GM19397 (cell line): ENCODE data around the gene CEP70.
A peak's percentile ranks its signal among the peaks of the same experiment; 100 is the strongest.
"Not testable (repeated sequence)": the region's sequence is repeated elsewhere in the genome, so short reads cannot be mapped to it uniquely, and the experiment has no call there.

Experiments used
- ATAC-seq: cut with Tn5 transposase; IDR thresholded peaks from one replicate; pipeline ENCODE4 v1.9.1; 2021; ENCODE audit warnings: mild to moderate bottlenecking, moderate library complexity; ENCODE audit not compliant: unreplicated experiment

CEP70 gene

GRCh38 chr3:138593488-138594149, 441 bp downstream of the CEP70 start:
- no peak for ATAC-seq

GRCh38 chr3:138591392-138591791, 2.7 kb downstream of the CEP70 start:
- ATAC-seq, result no peak

- ATAC-seq, result no peak
These were observed 5.6 kb downstream of the CEP70 start for GRCh38 chr3:138588445-138588844.

- no peak for ATAC-seq
These were observed 6.7 kb downstream of the CEP70 start for GRCh38 chr3:138587374-138587773.

GRCh38 chr3:138578961-138579574, 15.0 kb downstream of the CEP70 start:
- ATAC-seq, result no peak

- ATAC-seq, result peak; percentile 66
These were observed 15.9 kb downstream of the CEP70 start for GRCh38 chr3:138578141-138578540.

- ATAC-seq, result no peak
These were observed 20.9 kb downstream of the CEP70 start for GRCh38 chr3:138573138-138573537.

- ATAC-seq, result not testable (repeated sequence)
These were observed 24.4 kb downstream of the CEP70 start for GRCh38 chr3:138569624-138570023.

GRCh38 chr3:138569090-138569489, 25.0 kb downstream of the CEP70 start:
- no peak for ATAC-seq

DNA sequence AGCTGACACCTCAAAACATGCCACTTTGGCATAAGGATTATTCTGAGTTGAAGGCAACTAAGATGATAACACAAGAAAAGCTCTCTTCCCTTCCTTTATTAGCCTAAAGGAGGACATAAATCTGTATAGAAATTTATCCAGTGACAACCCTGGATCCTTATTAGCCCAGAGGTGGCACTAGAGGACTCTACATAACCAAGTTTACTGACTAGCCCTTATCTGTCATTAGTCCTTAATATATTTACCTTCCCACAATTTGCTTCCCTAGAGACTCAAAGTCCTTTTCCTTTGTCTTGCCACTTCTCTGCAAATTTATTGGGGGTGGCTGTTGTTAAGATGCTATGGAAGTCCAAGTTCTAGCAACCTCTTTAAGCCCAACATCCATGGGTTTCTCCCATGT, 26.7 kb downstream of the CEP70 start:
- no peak for ATAC-seq

GRCh38 chr3:138566293-138566692, 27.8 kb downstream of the CEP70 start:
- ATAC-seq, result not testable (repeated sequence)

GRCh38 chr3:138562902-138563301, 31.2 kb downstream of the CEP70 start:
- ATAC-seq, result not testable (repeated sequence)

DNA sequence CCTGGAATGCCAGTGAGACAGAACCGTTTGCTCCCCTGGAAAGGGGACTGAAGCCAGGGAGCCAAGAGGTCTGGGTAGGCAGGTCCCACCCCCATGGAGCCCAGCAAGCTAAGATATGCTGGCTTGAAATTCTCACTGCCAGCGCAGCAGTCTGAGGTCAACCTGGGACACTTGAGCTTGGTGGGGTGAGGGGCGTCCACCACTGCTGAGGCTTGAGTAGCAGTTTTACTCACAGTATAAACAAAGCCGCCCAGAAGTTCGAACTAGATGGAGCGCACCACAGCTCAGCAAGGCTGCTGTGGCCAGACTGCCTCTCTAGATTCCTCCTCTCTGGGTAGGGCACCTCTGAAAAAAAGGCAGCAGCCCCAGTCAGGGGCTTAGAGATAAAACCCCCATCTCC, 33.6 kb downstream of the CEP70 start:
- ATAC-seq, result no peak

- no peak for ATAC-seq
These were observed 34.9 kb downstream of the CEP70 start for GRCh38 chr3:138559134-138559533.

GRCh38 chr3:138554775-138555174, 39.3 kb downstream of the CEP70 start:
- not testable (repeated sequence) for ATAC-seq

GRCh38 chr3:138550958-138551357, 43.1 kb downstream of the CEP70 start:
- not testable (repeated sequence) for ATAC-seq

- ATAC-seq, result no peak
These were observed 44.7 kb downstream of the CEP70 start for GRCh38 chr3:138549179-138549977.

DNA sequence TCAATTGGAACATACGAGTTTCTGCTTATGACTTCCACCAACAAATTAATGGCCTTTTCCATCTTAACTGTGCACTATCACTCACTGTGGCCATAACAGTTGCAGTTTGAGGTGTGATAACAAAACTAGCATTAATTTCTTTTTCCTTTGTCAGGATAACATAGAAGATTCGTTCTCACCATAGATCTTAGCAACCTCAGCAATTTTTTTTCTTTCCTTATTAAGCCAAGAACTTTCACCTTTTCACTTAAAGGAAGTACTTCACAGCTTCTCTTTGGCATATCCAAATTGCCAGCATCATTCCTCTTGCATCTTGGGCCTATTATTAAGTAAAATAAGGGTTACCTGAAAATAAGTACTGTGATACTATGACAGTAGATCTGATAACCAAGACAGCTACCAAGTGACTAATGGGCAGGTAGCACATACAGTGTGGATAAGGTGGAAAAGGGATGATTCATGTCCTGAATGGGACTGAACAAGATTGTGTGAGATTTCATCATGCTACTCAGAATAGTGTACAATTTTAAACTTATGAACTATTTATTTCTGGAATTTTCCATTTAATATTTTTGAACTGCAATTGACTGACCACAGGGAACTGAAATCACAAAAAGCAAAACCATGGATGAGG, 46.6 kb downstream of the CEP70 start:
- ATAC-seq, result no peak

- no peak for ATAC-seq
These were observed 49.5 kb downstream of the CEP70 start for GRCh38 chr3:138544546-138544945.

DNA sequence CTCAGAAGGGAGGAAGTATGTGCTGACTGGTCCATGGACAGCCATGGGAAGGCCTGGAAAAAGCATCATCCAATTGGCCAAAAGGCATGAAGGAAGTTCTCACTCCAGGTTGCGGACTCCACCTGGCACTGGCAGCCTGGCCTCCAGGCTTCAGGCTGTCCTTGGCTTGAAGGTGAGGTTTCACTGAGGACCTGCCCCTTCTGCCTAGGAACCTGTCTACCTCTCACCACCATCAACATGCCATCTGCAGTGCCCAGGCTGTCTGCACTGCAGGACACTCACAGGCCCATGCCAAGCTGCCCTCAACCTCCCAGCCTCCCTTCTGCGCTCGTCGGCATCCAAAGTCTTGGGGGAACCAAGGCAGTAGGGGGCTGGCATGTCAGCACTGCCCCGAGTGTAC, 51.1 kb downstream of the CEP70 start:
- ATAC-seq, result no peak

DNA sequence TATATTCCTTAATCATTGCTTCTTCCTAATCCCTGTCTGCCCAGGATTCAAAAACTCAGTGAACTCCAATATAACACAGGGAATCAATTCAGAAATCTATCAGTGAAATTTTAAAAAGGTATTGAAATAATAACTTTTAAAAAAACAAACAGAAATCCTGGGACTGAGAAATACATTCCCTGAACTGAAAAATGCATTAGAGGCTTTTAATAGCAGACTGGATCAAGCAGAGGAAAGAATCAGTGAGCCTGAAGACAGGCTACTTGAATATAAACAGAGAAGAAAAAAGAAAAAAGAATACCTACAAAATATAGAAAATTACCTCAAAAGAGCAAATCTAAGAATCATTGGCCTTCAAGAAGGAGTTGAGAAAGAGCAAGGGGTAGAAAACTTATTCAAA, 54.7 kb downstream of the CEP70 start:
- ATAC-seq, result no peak
